ENCODE measurements around the gene ARL6IP5. TPM values are rescaled to one million over a fixed set of nuclear protein-coding genes. Genes with fewer than 3 reads are reported as not detected.

The ARL6IP5 gene
- total RNA-seq, 1 experiment from 2014 or later, result 41.5 TPM

DNA sequence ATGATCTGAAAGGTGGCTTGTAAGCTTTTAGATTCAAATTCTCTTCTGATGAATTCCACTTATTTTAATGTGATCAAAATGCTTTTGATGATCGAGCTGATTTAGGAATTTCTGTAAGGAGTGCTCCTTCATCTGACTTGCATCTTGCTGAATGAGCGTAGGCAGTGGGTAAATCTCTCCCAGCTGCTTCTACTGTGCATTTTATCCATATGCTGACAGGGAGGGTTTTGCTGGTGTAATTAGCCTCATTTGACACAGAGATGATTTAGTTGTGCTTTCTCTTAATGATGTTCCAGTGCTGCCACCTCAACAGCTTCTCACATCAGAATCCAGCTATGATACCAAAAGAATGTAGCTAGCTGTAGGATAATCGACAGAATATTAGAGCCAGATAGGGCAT is 41.5 kb downstream of the ARL6IP5 start:
- DNase-seq (ENCODE audit: low read depth, low spot score) (no peak), ATAC-seq (no peak)
- intact Hi-C loops (cut with micrococcal nuclease; ENCODE audit: unreplicated experiment), result loop anchor here (10.0 kb wide), 2 partner anchors 299 to 819 kb away; no protein-coding TSS in a partner anchor
- POLR2A ChIA-PET, result no interaction called here
- Histone ChIP-seq H3K36me3 (ENCODE audit: control insufficient read depth, insufficient read depth, low read length) (no peaks in the 10 kb centered on the region), H3K4me3 (ENCODE audit: low read depth in 2 of 2, low read length in 2 of 2) (no peak overlapping the region), H3K9me3 (ENCODE audit: control insufficient read depth, insufficient read depth, low read depth, low read length) (no peaks in the 10 kb centered on the region), H3K4me1 (ENCODE audit: control insufficient read depth, insufficient read depth, low read length) (no peaks in the 10 kb centered on the region), H3K27me3 (ENCODE audit: control insufficient read depth, insufficient read depth, low read length) (no peaks in the 10 kb centered on the region), H3K27ac (ENCODE audit: low read length) (no peak overlapping the region)
- TF ChIP-seq POLR2AphosphoS5 (IDR thresholded peaks at IDR 0.05; ENCODE audit: low read depth, low read length), result no peak
- no peak for TF ChIP-seq TCF7L2 (IDR thresholded peaks at IDR 0.05; ENCODE audit: low read depth, low read length)
- TF ChIP-seq, protein P1, sequence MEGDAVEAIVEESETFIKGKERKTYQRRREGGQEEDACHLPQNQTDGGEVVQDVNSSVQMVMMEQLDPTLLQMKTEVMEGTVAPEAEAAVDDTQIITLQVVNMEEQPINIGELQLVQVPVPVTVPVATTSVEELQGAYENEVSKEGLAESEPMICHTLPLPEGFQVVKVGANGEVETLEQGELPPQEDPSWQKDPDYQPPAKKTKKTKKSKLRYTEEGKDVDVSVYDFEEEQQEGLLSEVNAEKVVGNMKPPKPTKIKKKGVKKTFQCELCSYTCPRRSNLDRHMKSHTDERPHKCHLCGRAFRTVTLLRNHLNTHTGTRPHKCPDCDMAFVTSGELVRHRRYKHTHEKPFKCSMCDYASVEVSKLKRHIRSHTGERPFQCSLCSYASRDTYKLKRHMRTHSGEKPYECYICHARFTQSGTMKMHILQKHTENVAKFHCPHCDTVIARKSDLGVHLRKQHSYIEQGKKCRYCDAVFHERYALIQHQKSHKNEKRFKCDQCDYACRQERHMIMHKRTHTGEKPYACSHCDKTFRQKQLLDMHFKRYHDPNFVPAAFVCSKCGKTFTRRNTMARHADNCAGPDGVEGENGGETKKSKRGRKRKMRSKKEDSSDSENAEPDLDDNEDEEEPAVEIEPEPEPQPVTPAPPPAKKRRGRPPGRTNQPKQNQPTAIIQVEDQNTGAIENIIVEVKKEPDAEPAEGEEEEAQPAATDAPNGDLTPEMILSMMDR (IDR thresholded peaks at IDR 0.05), result no peak
- no peak for TF ChIP-seq SIN3A (IDR thresholded peaks at IDR 0.05; ENCODE audit: borderline replicate concordance, insufficient read depth, low read depth, low read length)
- TF ChIP-seq, protein P2, sequence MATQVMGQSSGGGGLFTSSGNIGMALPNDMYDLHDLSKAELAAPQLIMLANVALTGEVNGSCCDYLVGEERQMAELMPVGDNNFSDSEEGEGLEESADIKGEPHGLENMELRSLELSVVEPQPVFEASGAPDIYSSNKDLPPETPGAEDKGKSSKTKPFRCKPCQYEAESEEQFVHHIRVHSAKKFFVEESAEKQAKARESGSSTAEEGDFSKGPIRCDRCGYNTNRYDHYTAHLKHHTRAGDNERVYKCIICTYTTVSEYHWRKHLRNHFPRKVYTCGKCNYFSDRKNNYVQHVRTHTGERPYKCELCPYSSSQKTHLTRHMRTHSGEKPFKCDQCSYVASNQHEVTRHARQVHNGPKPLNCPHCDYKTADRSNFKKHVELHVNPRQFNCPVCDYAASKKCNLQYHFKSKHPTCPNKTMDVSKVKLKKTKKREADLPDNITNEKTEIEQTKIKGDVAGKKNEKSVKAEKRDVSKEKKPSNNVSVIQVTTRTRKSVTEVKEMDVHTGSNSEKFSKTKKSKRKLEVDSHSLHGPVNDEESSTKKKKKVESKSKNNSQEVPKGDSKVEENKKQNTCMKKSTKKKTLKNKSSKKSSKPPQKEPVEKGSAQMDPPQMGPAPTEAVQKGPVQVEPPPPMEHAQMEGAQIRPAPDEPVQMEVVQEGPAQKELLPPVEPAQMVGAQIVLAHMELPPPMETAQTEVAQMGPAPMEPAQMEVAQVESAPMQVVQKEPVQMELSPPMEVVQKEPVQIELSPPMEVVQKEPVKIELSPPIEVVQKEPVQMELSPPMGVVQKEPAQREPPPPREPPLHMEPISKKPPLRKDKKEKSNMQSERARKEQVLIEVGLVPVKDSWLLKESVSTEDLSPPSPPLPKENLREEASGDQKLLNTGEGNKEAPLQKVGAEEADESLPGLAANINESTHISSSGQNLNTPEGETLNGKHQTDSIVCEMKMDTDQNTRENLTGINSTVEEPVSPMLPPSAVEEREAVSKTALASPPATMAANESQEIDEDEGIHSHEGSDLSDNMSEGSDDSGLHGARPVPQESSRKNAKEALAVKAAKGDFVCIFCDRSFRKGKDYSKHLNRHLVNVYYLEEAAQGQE (IDR thresholded peaks at IDR 0.05; ENCODE audit: insufficient read depth in 1 of 2, low read depth in 2 of 2, low read length in 1 of 2), result no peak
- CTCF ChIA-PET, result no interaction called here
- no TSS peak for BruUV-seq (replicated peaks)
- in situ Hi-C loops (cut with HindIII; ENCODE audit: low pct_unique_long_range_greater_than_20kb, low sequenced_read_pairs), result no loop called here

DNA sequence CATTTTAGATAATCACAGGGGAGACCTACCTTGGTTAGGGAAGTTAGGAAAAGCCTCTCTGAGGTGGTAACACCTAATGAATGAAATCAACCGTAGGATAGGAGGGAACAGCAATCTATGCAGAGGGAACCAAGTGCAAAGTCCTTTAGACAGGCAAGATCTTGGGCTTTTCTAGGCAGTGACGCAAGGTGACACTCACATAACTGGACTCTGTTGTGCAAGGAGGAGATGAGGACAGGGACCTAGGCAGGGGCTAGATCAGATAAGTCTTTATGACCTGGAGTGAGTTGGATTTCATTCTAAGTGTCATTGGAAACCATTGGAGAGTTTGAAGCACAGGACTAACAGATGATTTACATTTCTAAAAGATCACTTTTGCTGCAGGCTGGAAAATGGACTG is 42.3 kb downstream of the ARL6IP5 start:
- Histone ChIP-seq H3K27me3 (ENCODE audit: control insufficient read depth, insufficient read depth, low read length) (no peaks in the 10 kb centered on the region), H3K27ac (ENCODE audit: low read length) (no peak overlapping the region), H3K36me3 (ENCODE audit: control insufficient read depth, insufficient read depth, low read length) (no peaks in the 10 kb centered on the region), H3K4me1 (ENCODE audit: control insufficient read depth, insufficient read depth, low read length) (no peaks in the 10 kb centered on the region), H3K9me3 (ENCODE audit: control insufficient read depth, insufficient read depth, low read depth, low read length) (no peaks in the 10 kb centered on the region), H3K4me3 (ENCODE audit: low read depth in 2 of 2, low read length in 2 of 2) (no peak overlapping the region)
- in situ Hi-C loops (cut with HindIII; ENCODE audit: low pct_unique_long_range_greater_than_20kb, low sequenced_read_pairs) (no loop called here), intact Hi-C loops (cut with micrococcal nuclease; ENCODE audit: unreplicated experiment) (loop anchor here (10.0 kb wide), 2 partner anchors 298 to 818 kb away; no protein-coding TSS in a partner anchor)
- TF ChIP-seq TCF7L2 (IDR thresholded peaks at IDR 0.05; ENCODE audit: low read depth, low read length) (no peak), SIN3A (IDR thresholded peaks at IDR 0.05; ENCODE audit: borderline replicate concordance, insufficient read depth, low read depth, low read length) (no peak), POLR2AphosphoS5 (IDR thresholded peaks at IDR 0.05; ENCODE audit: low read depth, low read length) (no peak)
- TF ChIP-seq, protein P2 (IDR thresholded peaks at IDR 0.05; ENCODE audit: insufficient read depth in 1 of 2, low read depth in 2 of 2, low read length in 1 of 2), result no peak
- TF ChIP-seq, protein P1 (IDR thresholded peaks at IDR 0.05), result no peak
- BruUV-seq (replicated peaks), result no TSS peak
- ChIA-PET POLR2A (no interaction called here), CTCF (no interaction called here)
- ATAC-seq (no peak), DNase-seq (ENCODE audit: low read depth, low spot score) (no peak)

All from Panc1 (cell line).